H1 (cell line): Measurements from ENCODE around the gene ATOH1. TPM values are rescaled to one million over a fixed set of nuclear protein-coding genes. Genes with fewer than 3 reads are reported as not detected.
A peak's percentile ranks its signal among the peaks of the same experiment; 100 is the strongest.

Experiments
- CTCF ChIA-PET: fragments of 300-600 bp; sonication (Branson Sonifier 250); formaldehyde crosslinking; loops from one replicate; lab custom pipeline; 2021; ENCODE audit not compliant: partially characterized antibody; lab: Charles Lee
- POLR2A ChIA-PET: fragments of 300-600 bp; sonication (Branson Sonifier 250); formaldehyde crosslinking; loops from one replicate; lab custom pipeline; 2021; ENCODE audit warnings: inconsistent platforms; ENCODE audit not compliant: partially characterized antibody; lab: Charles Lee
- DNase-seq, 2 experiments: peaks; one replicate each; pipeline versions ENCODE4 v3.0.0 to v3.0.0-alpha.2; 2010 to 2022; ENCODE audit warnings: low spot score in 2 of 2, low read depth in 1 of 2, mixed read lengths in 1 of 2
- FAIRE-seq: peaks from 2 replicates; lab custom pipeline; 2011; peaks lifted over from hg19 to GRCh38; lab: Jason Lieb, UNC
- H2AFZ ChIP-seq: 2 replicates; pipeline ENCODE4 v1.8.1; 2012; ENCODE audit warnings: low read length, inconsistent platforms
- H2AK5ac ChIP-seq: 2 replicates; pipeline ENCODE4 v1.6.1; 2013; ENCODE audit warnings: low read depth, low read length
- H2BK120ac ChIP-seq: replicated peaks from 2 replicates; pipeline ENCODE3; 2013; ENCODE audit warnings: low read depth, low read length, inconsistent platforms
- H2BK12ac ChIP-seq: 2 replicates; pipeline ENCODE4 v1.6.1; 2013; ENCODE audit warnings: low read depth, low read length
- H2BK15ac ChIP-seq: 2 replicates; pipeline ENCODE4 v1.6.1; 2013; ENCODE audit warnings: low read length
- H2BK20ac ChIP-seq: 2 replicates; pipeline ENCODE4 v1.6.1; 2013; ENCODE audit warnings: low read length
- H2BK5ac ChIP-seq: 2 replicates; pipeline ENCODE4 v1.6.1; 2013; ENCODE audit warnings: low read depth, low read length
- H3K14ac ChIP-seq: 2 replicates; pipeline ENCODE4 v1.6.1; 2013; ENCODE audit warnings: inconsistent platforms; ENCODE audit not compliant: insufficient read length
- H3K18ac ChIP-seq: 2 replicates; pipeline ENCODE4 v1.6.1; 2013; ENCODE audit warnings: low read length; ENCODE audit errors: extremely low read depth
- H3K23ac ChIP-seq: 2 replicates; pipeline ENCODE4 v1.6.1; 2013; ENCODE audit warnings: inconsistent platforms; ENCODE audit not compliant: insufficient read length
- H3K23me2 ChIP-seq: 2 replicates; pipeline ENCODE4 v1.6.1; 2013; ENCODE audit warnings: low read depth, low read length
- H3K27ac ChIP-seq: 2 replicates; pipeline ENCODE4 v1.6.1; 2011; ENCODE audit warnings: low read depth, low read length, inconsistent platforms
- H3K27me3 ChIP-seq, 4 experiments: replicated peaks in 1 of 4; 1 replicate in 1 of 4; 2 replicates in 3 of 4; pipeline versions ENCODE4 v1.6.1 to v1.8.1; 2011 to 2013; ENCODE audit warnings: low read length in 3 of 4, mild to moderate bottlenecking in 3 of 4, inconsistent platforms in 2 of 4, mixed read lengths in 2 of 4, moderate library complexity in 1 of 4; ENCODE audit not compliant: control insufficient read depth in 3 of 4, insufficient read depth in 3 of 4; ENCODE audit errors: extremely low read depth in 1 of 4
- H3K36me3 ChIP-seq, 4 experiments: 2 replicates each; pipeline versions ENCODE4 v1.6.1 to v1.8.1; 2011 to 2013; ENCODE audit warnings: mild to moderate bottlenecking in 4 of 4, low read length in 3 of 4, moderate library complexity in 2 of 4, control low read depth in 1 of 4, inconsistent platforms in 1 of 4; ENCODE audit not compliant: insufficient read depth in 4 of 4, control insufficient read depth in 2 of 4
- H3K4ac ChIP-seq: replicated peaks from 2 replicates; pipeline ENCODE3; 2013; ENCODE audit warnings: low read length, low read depth, mixed read lengths, inconsistent platforms; ENCODE audit not compliant: insufficient read length
- H3K4me1 ChIP-seq, 4 experiments: replicated peaks in 1 of 4; 1 replicate in 1 of 4; 2 replicates in 3 of 4; pipeline versions ENCODE4 v1.6.1 to v1.8.1; 2011 to 2013; ENCODE audit warnings: low read length in 3 of 4, inconsistent platforms in 2 of 4, mixed read lengths in 1 of 4; ENCODE audit not compliant: insufficient read depth in 4 of 4, control insufficient read depth in 3 of 4
- H3K4me2 ChIP-seq, 2 experiments: 2 replicates each; pipeline versions ENCODE4 v1.6.1 to v1.8.1; 2011 to 2013; ENCODE audit warnings: low read depth in 2 of 2, low read length in 2 of 2, control low read depth in 1 of 2, inconsistent platforms in 1 of 2, mild to moderate bottlenecking in 1 of 2; ENCODE audit not compliant: insufficient read depth in 1 of 2
- H3K4me3 ChIP-seq, 4 experiments: fragments of 200-600, 300-600 bp in 1 of 4; sonication (generic), shearing (Covaris generic), sonication (Bioruptor Twin) in 1 of 4; 2 replicates each; pipeline versions ENCODE4 v1.5.1 to v1.8.1; 2011 to 2016; ENCODE audit warnings: low read length in 4 of 4, low read depth in 3 of 4, control low read depth in 2 of 4, inconsistent platforms in 2 of 4, mild to moderate bottlenecking in 2 of 4, mixed read lengths in 1 of 4, moderate library complexity in 1 of 4; ENCODE audit not compliant: insufficient read depth in 2 of 4; ENCODE audit errors: extremely low read depth in 1 of 4
- H3K56ac ChIP-seq: replicated peaks from 2 replicates; pipeline ENCODE3; 2013; ENCODE audit warnings: low read depth, mild to moderate bottlenecking, mixed read lengths, low read length, inconsistent platforms; ENCODE audit not compliant: insufficient read length
- H3K79me1 ChIP-seq: 2 replicates; pipeline ENCODE4 v1.6.1; 2013; ENCODE audit warnings: low read depth, low read length, control low read depth
- H3K79me2 ChIP-seq, 2 experiments: 2 replicates each; pipeline versions ENCODE4 v1.6.1 to v1.8.1; 2012 to 2013; ENCODE audit warnings: low read length in 2 of 2, mild to moderate bottlenecking in 2 of 2, inconsistent platforms in 1 of 2; ENCODE audit not compliant: insufficient read depth in 2 of 2, control insufficient read depth in 1 of 2
- H3K9ac ChIP-seq, 4 experiments: replicated peaks in 1 of 4; 1 replicate in 1 of 4; 2 replicates in 3 of 4; pipeline versions ENCODE4 v1.6.1 to v1.8.1; 2011 to 2013; ENCODE audit warnings: low read depth in 3 of 4, low read length in 3 of 4, control low read depth in 2 of 4, mild to moderate bottlenecking in 2 of 4, moderate library complexity in 2 of 4, inconsistent platforms in 1 of 4; ENCODE audit errors: extremely low read depth in 1 of 4
- H3K9me3 ChIP-seq, 2 experiments: 2 replicates each; pipeline versions ENCODE4 v1.6.1 to v1.8.1; 2012 to 2013; ENCODE audit warnings: mild to moderate bottlenecking in 2 of 2, moderate library complexity in 2 of 2, control low read depth in 1 of 2, inconsistent platforms in 1 of 2, low read depth in 1 of 2, low read length in 1 of 2, mixed read lengths in 1 of 2; ENCODE audit not compliant: insufficient read depth in 2 of 2
- H4K20me1 ChIP-seq, 2 experiments: replicated peaks in 1 of 2; 2 replicates each; pipeline versions ENCODE3 to v1.8.1; 2011 to 2013; ENCODE audit warnings: inconsistent platforms in 2 of 2, low read length in 2 of 2, mild to moderate bottlenecking in 1 of 2; ENCODE audit not compliant: insufficient read depth in 2 of 2, control insufficient read depth in 1 of 2
- H4K5ac ChIP-seq: 2 replicates; pipeline ENCODE4 v1.6.1; 2013; ENCODE audit warnings: low read length, low read depth, mixed read lengths, inconsistent platforms; ENCODE audit not compliant: insufficient read length
- H4K8ac ChIP-seq: 2 replicates; pipeline ENCODE4 v1.8.0; 2013; ENCODE audit warnings: mild to moderate bottlenecking, moderate library complexity, low read length, inconsistent platforms; ENCODE audit not compliant: insufficient read depth; ENCODE audit errors: extremely low read depth
- H4K91ac ChIP-seq: replicated peaks from 2 replicates; pipeline ENCODE3; 2013; ENCODE audit warnings: low read length, mixed read lengths, inconsistent platforms; ENCODE audit not compliant: insufficient read length
- BACH1 ChIP-seq: IDR thresholded peaks from 2 replicates; pipeline ENCODE4 v1.6.1; 2012; ENCODE audit warnings: low read length, improper control_type of control experiment
- CHD1 ChIP-seq: IDR thresholded peaks from 2 replicates; pipeline ENCODE4 v1.6.1; 2012; ENCODE audit warnings: low read depth, low read length, improper control_type of control experiment
- CREB1 ChIP-seq: IDR thresholded peaks from 2 replicates; pipeline ENCODE4 v1.6.1; 2012; ENCODE audit warnings: inconsistent platforms
- CTBP2 ChIP-seq: IDR thresholded peaks from 2 replicates; pipeline ENCODE4 v1.7.0; 2011; ENCODE audit warnings: borderline replicate concordance, mild to moderate bottlenecking, moderate library complexity, mixed read lengths, low read length; ENCODE audit not compliant: insufficient read depth, insufficient read length
- EGR1 ChIP-seq: IDR thresholded peaks from 2 replicates; pipeline ENCODE4 v1.6.1; 2011; ENCODE audit warnings: low read depth, low read length, borderline replicate concordance
- EZH2 ChIP-seq: fragments of 200-600 bp; sonication (generic); IDR thresholded peaks from 2 replicates; pipeline ENCODE4 v1.7.1; 2012; ENCODE audit warnings: low read depth, mild to moderate bottlenecking, moderate library complexity, low read length, inconsistent platforms; ENCODE audit not compliant: severe bottlenecking
- NANOG ChIP-seq: IDR thresholded peaks from 2 replicates; pipeline ENCODE4 v1.6.1; 2011; ENCODE audit warnings: low read length, low read depth, mild to moderate bottlenecking, inconsistent platforms; ENCODE audit not compliant: insufficient read depth, poor library complexity, severe bottlenecking
- POU5F1 ChIP-seq: IDR thresholded peaks from 2 replicates; pipeline ENCODE4 v1.6.1; 2011; ENCODE audit warnings: low read depth, mild to moderate bottlenecking, low read length, moderate library complexity
- RBBP5 ChIP-seq: IDR thresholded peaks from 2 replicates; pipeline ENCODE4 v1.7.1; 2012; ENCODE audit warnings: low read depth, mild to moderate bottlenecking, inconsistent platforms, low read length, moderate library complexity, borderline replicate concordance
- SIN3A ChIP-seq, 2 experiments: IDR thresholded peaks in 1 of 2; conservative IDR thresholded peaks in 1 of 2; 2 replicates each; pipeline ENCODE4 v1.6.1; 2011 to 2012; ENCODE audit warnings: low read length in 2 of 2, improper control_type of control experiment in 1 of 2, low read depth in 1 of 2, mild to moderate bottlenecking in 1 of 2
- WGBS, 2 experiments: shearing (Covaris generic) in 1 of 2; methylation state at CpG; one replicate each; pipeline versions ENCODE4 v1.1.6 to v1.1.7; 2013 to 2015; ENCODE audit warnings: low lambda C conversion rate in 2 of 2, mixed read lengths in 2 of 2, inconsistent platforms in 1 of 2, low coverage in 1 of 2, missing lambda C conversion rate in 1 of 2; ENCODE audit not compliant: insufficient replicate concordance in 2 of 2, insufficient coverage in 1 of 2, insufficient read length in 1 of 2; ENCODE audit errors: extremely low coverage in 1 of 2, missing lambda C conversion rate in 1 of 2; 5-methylcytosine and 5-hydroxymethylcytosine counted together
- polyA plus RNA-seq, 7 experiments: library from polyadenylated mRNA; depleted of rRNA in 3 of 7; stranded (reverse) in 5 of 7; unstranded in 2 of 7; fragments of >200 nt in 5 of 7; fragments of 200-250 nt in 2 of 7; gene quantifications; 1 replicate in 5 of 7; 2 replicates in 1 of 7; 4 replicates in 1 of 7; pipeline versions ENCODE4 v1.2.1 to v1.2.3, GENCODE V29; 2011 to 2013; ENCODE audit warnings: missing spikeins in 2 of 7, mixed read lengths in 2 of 7
- total RNA-seq: library from RNA; stranded (reverse); fragmentation: NEBNext Ultra II Directional; extraction: Animal tissue kit (Norgen Biotek cat#: 25700); gene quantifications from 2 replicates; pipeline ENCODE4 v1.2.1, GENCODE V29; 2021
- TF ChIP-seq, protein P1 (sequence below): IDR thresholded peaks from 2 replicates; pipeline ENCODE4 v1.6.1; 2012; ENCODE audit warnings: inconsistent platforms

The ATOH1 gene
- total and polyA plus RNA-seq, 2 of the 8 experiments (the other 6 are each of a cell fraction or from before 2014, with no cell fraction given) = 0.12 to 0.76 TPM

DNA sequence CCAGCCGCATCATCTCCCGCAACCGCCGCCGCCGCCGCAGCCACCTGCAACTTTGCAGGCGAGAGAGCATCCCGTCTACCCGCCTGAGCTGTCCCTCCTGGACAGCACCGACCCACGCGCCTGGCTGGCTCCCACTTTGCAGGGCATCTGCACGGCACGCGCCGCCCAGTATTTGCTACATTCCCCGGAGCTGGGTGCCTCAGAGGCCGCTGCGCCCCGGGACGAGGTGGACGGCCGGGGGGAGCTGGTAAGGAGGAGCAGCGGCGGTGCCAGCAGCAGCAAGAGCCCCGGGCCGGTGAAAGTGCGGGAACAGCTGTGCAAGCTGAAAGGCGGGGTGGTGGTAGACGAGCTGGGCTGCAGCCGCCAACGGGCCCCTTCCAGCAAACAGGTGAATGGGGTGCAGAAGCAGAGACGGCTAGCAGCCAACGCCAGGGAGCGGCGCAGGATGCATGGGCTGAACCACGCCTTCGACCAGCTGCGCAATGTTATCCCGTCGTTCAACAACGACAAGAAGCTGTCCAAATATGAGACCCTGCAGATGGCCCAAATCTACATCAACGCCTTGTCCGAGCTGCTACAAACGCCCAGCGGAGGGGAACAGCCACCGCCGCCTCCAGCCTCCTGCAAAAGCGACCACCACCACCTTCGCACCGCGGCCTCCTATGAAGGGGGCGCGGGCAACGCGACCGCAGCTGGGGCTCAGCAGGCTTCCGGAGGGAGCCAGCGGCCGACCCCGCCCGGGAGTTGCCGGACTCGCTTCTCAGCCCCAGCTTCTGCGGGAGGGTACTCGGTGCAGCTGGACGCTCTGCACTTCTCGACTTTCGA lies 654 bp downstream of the ATOH1 start:
- no peak overlapping the region for H2AK5ac ChIP-seq
- no peak overlapping the region for H3K27ac ChIP-seq
- H4K5ac ChIP-seq = no peak overlapping the region
- H2BK5ac ChIP-seq = peak overlapping the region; percentile 12; the same call in 1 of the 2 replicates
- no peak overlapping the region for H2BK120ac ChIP-seq
- H2BK15ac ChIP-seq = no peak overlapping the region
- WGBS, 2 experiments = 1% methylated on average over 69 of the region's 70 CpGs; no CpG with 5 or more reads in 1 of the 2 experiments
- no peak overlapping the region for H4K91ac ChIP-seq
- no peak overlapping the region for H3K9ac ChIP-seq
- peak overlapping the region; percentile 24; the same call in 1 of the 2 replicates for H3K18ac ChIP-seq
- no peaks in the 10 kb centered on the region for H3K9me3 ChIP-seq
- no peak overlapping the region for H3K14ac ChIP-seq
- no peak overlapping the region; the same call in 1 of the 2 replicates for H2AFZ ChIP-seq
- H2BK12ac ChIP-seq = peak overlapping the region; percentile 85; the same call in 1 of the 2 replicates
- H2BK20ac ChIP-seq = no peak overlapping the region
- H3K4ac ChIP-seq = no peak overlapping the region
- peaks cover 8 to 17% (median 14%) of the 10 kb centered on the region in 4 experiments; a peak in 6 of 7 replicates for H3K4me1 ChIP-seq
- H3K23ac ChIP-seq = no peak overlapping the region
- DNase-seq (peak in 1 of 2 experiments; percentile 83), FAIRE-seq (no peak)
- H3K79me1 ChIP-seq = no peaks in the 10 kb centered on the region
- peak overlapping the region; percentile 85 to 94 for H3K4me2 ChIP-seq
- CTCF ChIA-PET = interaction anchor here (0.7 to 1.0 kb wide), 4 partner anchors 14 to 299 kb away, joined by 3 to 7 read pairs (median 4); no protein-coding TSS in a partner anchor
- H4K8ac ChIP-seq = no peak overlapping the region
- H3K36me3 ChIP-seq = no peaks in the 10 kb centered on the region
- POLR2A ChIA-PET = interaction anchor here (0.7 to 1.2 kb wide), 4 partner anchors 9 to 378 kb away, joined by 3 to 5 read pairs (median 3); no protein-coding TSS in a partner anchor
- H3K4me3 ChIP-seq = peak overlapping the region; percentile 49 to 62 (median 53)
- H3K27me3 ChIP-seq = peaks cover 40 to 72% (median 56%) of the 10 kb centered on the region in 4 experiments
- H3K79me2 ChIP-seq = no peaks in the 10 kb centered on the region
- H3K23me2 ChIP-seq = peaks cover 28% of the 10 kb centered on the region
- H3K56ac ChIP-seq = no peak overlapping the region
- H4K20me1 ChIP-seq = peaks cover 3 to 4% of the 10 kb centered on the region in 2 experiments
- TF ChIP-seq, protein P1, sequence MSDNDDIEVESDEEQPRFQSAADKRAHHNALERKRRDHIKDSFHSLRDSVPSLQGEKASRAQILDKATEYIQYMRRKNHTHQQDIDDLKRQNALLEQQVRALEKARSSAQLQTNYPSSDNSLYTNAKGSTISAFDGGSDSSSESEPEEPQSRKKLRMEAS = peak; percentile 26
- peak; percentile 87 for TF ChIP-seq CTBP2
- no peak for TF ChIP-seq EGR1
- TF ChIP-seq CREB1 = no peak
- TF ChIP-seq RBBP5 = peak; percentile 58
- no peak for TF ChIP-seq EZH2
- TF ChIP-seq BACH1 = no peak
- no peak for TF ChIP-seq CHD1
- TF ChIP-seq NANOG = no peak
- peak in 1 of 2 experiments; percentile 17; a peak in 1 of 4 replicates for TF ChIP-seq SIN3A (conservative IDR thresholded peaks at IDR 0.05 in 1 of 2, IDR thresholded peaks at IDR 0.05 in 1 of 2; ENCODE audit: low read depth in 1 of 2, low read length in 2 of 2)
- TF ChIP-seq POU5F1 = no peak
